Natural killer cell treated with Interleukin-12 subunit alpha and Interleukin-12 subunit beta and Interleukin-15 and Interleukin-18, amount 100 ng/mL, for 72 hours (primary cell): ENCODE measurements around the gene SYNPR. TPM values are rescaled to one million over a fixed set of nuclear protein-coding genes. Genes with fewer than 3 reads are reported as not detected.

Source experiments
- ATAC-seq, 2 donors: fragments of 150-1000 bp; cut with Tn5 transposase in 1 of 2; sonication (Bioruptor Pico), chemical (Tn5 transposase) in 1 of 2; 2 replicates each; pipeline ENCODE4 v1.10.0; 2021
- DNase-seq: peaks from one replicate; pipeline ENCODE4 v3.0.0; 2022; ENCODE audit warnings: low spot score
- H3K27ac Mint-ChIP-seq, 2 donors: 1 replicate in 1 of 2; 2 replicates in 1 of 2; pipeline ENCODE4 v1.8.0; 2022; ENCODE audit warnings: mixed read lengths in 2 of 2, mild to moderate bottlenecking in 1 of 2, moderate library complexity in 1 of 2
- H3K27me3 Mint-ChIP-seq, 2 donors: 1 replicate in 1 of 2; 2 replicates in 1 of 2; pipeline ENCODE4 v1.8.0; 2022; ENCODE audit warnings: mixed read lengths in 2 of 2
- H3K36me3 Mint-ChIP-seq: one replicate; pipeline ENCODE4 v1.8.0; 2022; ENCODE audit warnings: mixed read lengths
- H3K4me1 Mint-ChIP-seq, 2 donors: 1 replicate in 1 of 2; 2 replicates in 1 of 2; pipeline ENCODE4 v1.8.0; 2022; ENCODE audit warnings: low read depth in 2 of 2, mixed read lengths in 2 of 2, mild to moderate bottlenecking in 1 of 2
- H3K4me3 Mint-ChIP-seq: one replicate; pipeline ENCODE4 v1.8.0; 2022; ENCODE audit warnings: mixed read lengths
- H3K9me3 Mint-ChIP-seq: 2 replicates; pipeline ENCODE4 v1.8.0; 2022; ENCODE audit warnings: mixed read lengths
- total RNA-seq, 2 donors: library from RNA; stranded (reverse); gene quantifications; one replicate each; pipeline ENCODE4 v1.2.3, GENCODE V29; 2022

The SYNPR gene
- total RNA-seq, 2 donors from 2014 or later: not detected

DNA sequence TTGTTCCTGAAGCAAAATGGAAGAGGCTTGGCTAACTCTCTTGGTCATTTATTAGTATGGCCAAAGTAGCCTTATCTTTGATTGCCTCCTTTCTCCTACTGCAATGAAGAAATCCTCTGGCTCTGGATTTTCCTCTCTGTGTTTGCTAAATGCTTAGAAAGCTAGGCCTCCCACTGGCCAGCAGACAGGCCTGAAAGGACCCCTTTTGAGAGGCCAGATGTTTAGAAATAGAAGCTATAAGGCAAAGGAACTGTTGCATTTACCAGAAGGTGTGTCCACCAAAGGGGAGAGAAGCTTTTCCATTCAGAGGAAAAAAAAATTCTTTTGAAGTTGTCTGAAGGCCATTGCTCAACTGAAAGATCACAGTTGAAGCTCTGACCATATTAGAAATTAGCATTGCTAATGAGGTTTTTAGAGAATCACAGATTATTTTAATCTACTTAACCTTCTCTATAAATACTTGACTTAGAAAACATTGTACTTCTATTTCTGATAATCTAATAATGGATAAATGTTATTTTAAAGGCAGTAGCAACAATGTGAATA lies 160.8 kb downstream of the SYNPR start:
- Mint-ChIP-seq H3K4me3 (no peak overlapping the region), H3K36me3 (no peaks in the 10 kb centered on the region), H3K27ac (no peak overlapping the region), H3K9me3 (peaks cover 9% of the 10 kb centered on the region), H3K27me3 (peaks cover 0 to 9% of the 10 kb centered on the region in 2 donors), H3K4me1 (no peaks in the 10 kb centered on the region)
- no peak for DNase-seq
- ATAC-seq: no peak

DNA sequence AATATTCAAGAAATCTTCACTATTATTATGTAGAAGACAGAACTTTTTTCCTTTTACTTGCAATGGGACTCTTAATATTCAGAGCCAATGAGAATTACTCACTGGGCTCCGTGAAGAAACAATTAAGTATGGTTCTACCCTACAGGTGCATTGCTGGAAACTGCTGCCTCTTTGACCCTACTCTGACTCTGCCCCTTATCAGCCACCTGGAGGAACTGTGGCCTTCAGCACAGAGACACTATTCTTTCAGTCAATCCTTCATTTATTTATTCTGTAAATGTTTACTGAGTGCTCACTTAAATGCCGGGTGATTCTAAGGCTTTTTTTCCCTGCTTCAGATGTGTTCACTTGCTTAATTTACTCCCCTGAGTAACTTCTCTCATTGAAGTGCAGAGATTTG lies 163.2 kb downstream of the SYNPR start:
- H3K4me1 Mint-ChIP-seq: no peaks in the 10 kb centered on the region
- ATAC-seq (no peak), DNase-seq (no peak)
- H3K27me3 Mint-ChIP-seq: peaks cover 0 to 9% of the 10 kb centered on the region in 2 donors
- H3K36me3 Mint-ChIP-seq: no peaks in the 10 kb centered on the region
- peaks cover 9% of the 10 kb centered on the region for H3K9me3 Mint-ChIP-seq
- no peak overlapping the region for H3K27ac Mint-ChIP-seq
- H3K4me3 Mint-ChIP-seq: no peak overlapping the region

DNA sequence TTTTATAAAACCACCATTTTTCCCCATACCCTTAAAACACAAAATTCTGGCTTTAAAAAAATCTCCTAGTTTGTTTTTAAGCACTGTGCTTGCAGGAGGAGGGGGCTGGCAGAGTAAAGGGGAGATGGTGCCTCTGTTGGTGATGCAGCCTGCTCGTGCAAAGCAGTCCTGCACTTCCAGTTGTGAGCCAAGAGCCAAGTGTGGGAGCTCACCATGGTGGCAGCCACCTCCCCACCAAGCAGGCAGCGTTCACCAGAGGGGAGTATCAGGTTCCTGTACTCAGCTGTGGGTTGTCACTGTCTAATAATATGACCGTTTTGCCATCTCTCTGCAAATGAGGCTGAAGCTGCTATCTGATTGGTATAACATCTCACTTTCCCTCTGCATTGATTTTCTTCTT lies 164.8 kb downstream of the SYNPR start:
- Mint-ChIP-seq H3K27ac (no peak overlapping the region), H3K36me3 (no peaks in the 10 kb centered on the region)

DNA sequence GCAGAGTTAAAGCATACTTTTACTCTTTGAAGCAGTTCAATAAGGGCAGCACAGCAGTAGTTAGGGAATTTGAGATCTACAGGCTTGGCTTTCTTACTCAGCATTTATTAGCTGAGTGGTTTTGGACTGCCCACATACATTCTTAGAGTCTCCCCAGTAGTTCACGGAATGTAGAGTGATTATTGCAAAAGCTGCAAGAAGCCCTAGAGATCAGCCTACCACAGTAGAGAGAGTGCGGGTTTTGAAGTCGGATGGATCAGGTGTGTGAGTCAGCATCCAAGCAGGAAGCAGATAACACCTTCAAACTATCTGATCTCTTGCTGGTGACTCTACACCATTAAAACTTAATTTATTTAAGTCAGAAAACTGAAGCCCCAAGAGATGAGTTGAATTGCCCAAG lies 171.9 kb downstream of the SYNPR start:
- Mint-ChIP-seq H3K4me1 (no peaks in the 10 kb centered on the region), H3K27me3 (no peaks in the 10 kb centered on the region), H3K4me3 (no peak overlapping the region), H3K36me3 (no peaks in the 10 kb centered on the region), H3K27ac (no peak overlapping the region), H3K9me3 (peaks cover 3% of the 10 kb centered on the region)
- DNase-seq (no peak), ATAC-seq (no peak)

More for the DNA sequence above, 164.8 kb downstream of the SYNPR start:
- ATAC-seq: no peak
- peaks cover 0 to 9% of the 10 kb centered on the region in 2 donors for H3K27me3 Mint-ChIP-seq
- DNase-seq: no peak
- H3K4me1 Mint-ChIP-seq: no peaks in the 10 kb centered on the region
- peaks cover 6% of the 10 kb centered on the region for H3K9me3 Mint-ChIP-seq
- no peak overlapping the region for H3K4me3 Mint-ChIP-seq

DNA sequence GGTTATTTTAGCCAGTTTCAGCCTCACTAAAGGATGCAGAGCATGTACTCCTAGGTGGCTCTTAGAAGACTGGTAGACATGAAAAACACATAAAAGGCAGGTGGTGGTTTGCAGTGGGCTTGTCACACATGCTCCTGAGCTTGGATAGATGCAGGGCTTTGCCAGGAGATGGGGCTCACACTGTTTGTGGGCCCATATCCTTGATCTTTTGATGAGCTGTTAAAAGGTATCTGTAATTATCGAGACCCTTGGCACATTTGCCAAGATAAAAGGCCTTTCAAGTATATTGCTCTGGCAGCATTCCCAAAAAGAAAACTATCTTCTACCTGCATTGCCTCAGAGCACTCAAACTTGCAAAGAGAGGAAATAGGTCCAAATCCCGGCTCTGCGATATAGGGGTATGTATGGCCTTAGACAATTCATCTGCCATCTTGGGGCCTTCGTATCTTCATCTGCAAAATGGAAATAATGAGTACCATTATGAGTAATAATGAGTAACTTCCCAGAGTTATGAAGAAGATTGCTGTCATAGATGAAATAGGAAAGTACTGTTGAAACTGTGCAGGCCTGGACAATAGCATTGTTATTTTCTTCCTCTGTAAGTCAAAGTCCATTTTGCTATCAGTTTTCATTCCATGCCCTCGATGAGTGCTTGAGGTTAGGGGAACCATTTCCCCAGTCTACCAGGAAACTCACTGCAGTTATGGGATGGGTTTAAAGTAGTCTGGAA lies 172.7 kb downstream of the SYNPR start:
- DNase-seq (no peak), ATAC-seq (no peak)
- no peak overlapping the region for H3K27ac Mint-ChIP-seq
- H3K4me1 Mint-ChIP-seq: no peaks in the 10 kb centered on the region
- peaks cover 5% of the 10 kb centered on the region for H3K9me3 Mint-ChIP-seq
- no peak overlapping the region for H3K4me3 Mint-ChIP-seq
- H3K36me3 Mint-ChIP-seq: no peaks in the 10 kb centered on the region
- no peaks in the 10 kb centered on the region for H3K27me3 Mint-ChIP-seq

DNA sequence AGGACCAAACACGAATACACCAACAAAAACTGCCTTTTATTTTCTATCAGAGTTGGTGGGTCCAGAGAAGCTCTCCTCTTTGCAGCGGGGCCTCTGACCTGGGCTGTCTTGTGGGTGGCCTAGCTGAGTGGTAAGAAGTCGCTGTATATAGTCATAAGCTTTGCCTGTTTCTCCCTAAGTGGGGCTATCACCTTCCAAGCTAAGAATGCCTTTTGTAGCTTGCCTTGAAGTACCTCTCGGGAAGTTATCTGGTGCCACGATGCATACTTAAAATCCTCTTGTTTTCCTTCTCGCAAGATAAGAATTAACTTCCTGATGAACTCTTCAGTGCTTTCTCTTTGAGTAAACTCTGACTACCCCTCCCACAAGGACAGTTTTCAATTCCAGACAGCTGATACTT lies 178.8 kb downstream of the SYNPR start:
- H3K27ac Mint-ChIP-seq: no peak overlapping the region
- H3K27me3 Mint-ChIP-seq: no peaks in the 10 kb centered on the region
- peaks cover 3% of the 10 kb centered on the region for H3K9me3 Mint-ChIP-seq
- no peaks in the 10 kb centered on the region for H3K4me1 Mint-ChIP-seq
- H3K4me3 Mint-ChIP-seq: no peak overlapping the region
- no peaks in the 10 kb centered on the region for H3K36me3 Mint-ChIP-seq
- DNase-seq (no peak), ATAC-seq (no peak)

DNA sequence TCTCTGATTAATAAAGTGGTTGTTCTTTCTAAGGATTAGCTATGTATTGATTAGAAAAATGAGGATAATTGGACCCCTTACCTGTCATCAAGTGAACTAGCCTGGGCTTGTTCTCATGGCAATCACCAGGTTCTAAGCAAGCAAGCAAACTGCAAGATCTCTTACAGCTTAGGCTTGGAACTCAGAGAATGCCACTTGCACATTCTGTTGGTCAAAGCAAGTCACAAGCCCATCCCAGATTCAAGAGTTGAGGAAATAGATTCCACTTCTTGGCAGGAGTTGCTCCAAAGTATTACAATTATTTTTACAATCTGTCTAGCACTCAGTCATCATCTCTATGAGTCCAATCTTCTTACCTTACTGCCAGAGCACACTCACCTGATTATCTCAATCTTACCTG lies 180.3 kb downstream of the SYNPR start:
- DNase-seq (no peak), ATAC-seq (no peak)
- Mint-ChIP-seq H3K27ac (no peak overlapping the region), H3K4me1 (no peaks in the 10 kb centered on the region), H3K9me3 (peaks cover 3% of the 10 kb centered on the region), H3K36me3 (no peaks in the 10 kb centered on the region), H3K4me3 (no peak overlapping the region), H3K27me3 (no peaks in the 10 kb centered on the region)

DNA sequence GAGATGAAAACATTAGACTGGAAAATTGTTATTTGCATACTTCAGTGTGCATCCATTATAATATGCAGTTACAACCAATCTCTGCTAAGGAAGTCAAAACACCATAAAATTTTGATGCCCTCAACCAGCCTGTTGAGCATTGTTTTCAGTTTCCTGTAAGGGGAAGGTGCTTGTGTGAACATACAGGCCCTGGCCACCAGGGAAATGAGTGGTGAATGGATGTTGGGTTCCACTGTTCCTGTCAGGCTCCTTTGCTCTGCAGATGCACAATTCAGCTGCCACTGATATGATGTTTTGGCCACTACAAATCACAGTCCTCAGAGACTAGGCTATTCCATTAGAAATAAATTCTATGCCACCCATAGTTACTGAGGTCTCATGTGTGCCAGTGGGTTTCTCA lies 184.6 kb downstream of the SYNPR start:
- no peaks in the 10 kb centered on the region for H3K36me3 Mint-ChIP-seq
- no peak for ATAC-seq
- H3K9me3 Mint-ChIP-seq: peaks cover 4% of the 10 kb centered on the region
- no peak overlapping the region for H3K27ac Mint-ChIP-seq
- H3K4me1 Mint-ChIP-seq: no peaks in the 10 kb centered on the region
- no peak overlapping the region for H3K4me3 Mint-ChIP-seq
- H3K27me3 Mint-ChIP-seq: no peaks in the 10 kb centered on the region
- no peak for DNase-seq

DNA sequence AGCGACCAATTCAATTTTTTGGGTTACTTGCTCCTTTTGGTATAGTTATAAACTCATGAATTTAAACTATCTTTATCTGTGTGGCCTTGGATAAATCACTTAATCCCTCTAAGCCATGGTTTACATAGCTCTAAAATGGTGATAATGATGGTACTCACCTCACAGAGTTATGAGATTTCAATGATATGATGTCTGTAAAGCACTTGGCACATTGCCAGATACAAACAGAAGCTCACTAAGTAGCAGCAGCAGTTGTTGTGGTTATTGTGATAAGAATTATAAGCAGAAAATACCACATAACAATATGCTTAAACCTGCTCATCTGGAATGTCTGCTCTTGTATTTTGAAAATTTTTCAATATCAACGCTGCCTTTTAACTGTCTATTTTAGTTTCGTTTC lies 189.3 kb downstream of the SYNPR start:
- ATAC-seq: no peak

DNA sequence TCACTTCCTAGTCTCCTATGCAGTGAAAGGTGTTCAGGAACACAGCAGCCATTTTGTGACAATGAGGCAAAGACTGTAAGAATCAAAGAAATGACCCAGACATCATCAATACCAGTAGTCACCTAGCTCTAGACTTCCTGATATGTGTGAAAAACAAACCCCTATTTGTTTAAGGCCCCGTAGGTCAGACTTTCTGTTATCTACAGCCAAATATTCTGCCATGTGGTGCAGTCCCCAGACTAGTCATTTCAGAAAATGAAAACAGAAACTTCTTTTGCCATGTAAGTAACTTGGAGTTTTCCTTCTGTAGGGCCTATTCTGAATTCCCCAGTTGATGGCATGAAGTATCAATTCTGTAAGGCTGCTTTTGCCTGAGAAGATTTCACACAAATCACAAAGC lies 192.6 kb downstream of the SYNPR start:
- Mint-ChIP-seq H3K4me3 (no peak overlapping the region), H3K9me3 (peaks cover 13% of the 10 kb centered on the region), H3K27ac (no peak overlapping the region), H3K4me1 (no peaks in the 10 kb centered on the region), H3K27me3 (no peaks in the 10 kb centered on the region), H3K36me3 (no peaks in the 10 kb centered on the region)
- ATAC-seq (no peak), DNase-seq (no peak)

More for the DNA sequence above, 189.3 kb downstream of the SYNPR start:
- H3K4me3 Mint-ChIP-seq: no peak overlapping the region
- peaks cover 4% of the 10 kb centered on the region for H3K9me3 Mint-ChIP-seq
- no peaks in the 10 kb centered on the region for H3K4me1 Mint-ChIP-seq
- H3K27ac Mint-ChIP-seq: no peak overlapping the region
- H3K36me3 Mint-ChIP-seq: no peaks in the 10 kb centered on the region
- H3K27me3 Mint-ChIP-seq: no peaks in the 10 kb centered on the region
- DNase-seq: no peak

DNA sequence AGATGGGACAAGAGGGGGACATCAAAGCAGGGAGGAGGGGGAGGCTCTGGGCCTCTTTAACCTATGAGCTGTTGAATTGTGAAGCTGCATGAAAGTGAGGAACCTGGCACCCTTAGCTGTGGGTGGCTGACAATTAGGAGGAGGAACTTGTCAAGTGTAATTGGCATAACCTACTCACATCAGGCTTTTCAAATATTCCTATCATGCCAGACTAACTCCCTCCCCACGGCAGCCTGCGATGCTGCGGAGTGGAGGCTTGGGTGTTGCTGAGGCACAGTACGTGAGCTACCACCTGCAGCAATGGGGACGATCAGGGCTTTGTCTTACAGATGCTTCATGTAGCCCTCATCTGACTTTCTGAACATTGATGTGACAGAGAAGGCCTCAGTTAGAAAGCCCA lies 193.7 kb downstream of the SYNPR start:
- H3K27ac Mint-ChIP-seq: no peak overlapping the region
- no peaks in the 10 kb centered on the region for H3K36me3 Mint-ChIP-seq
- no peaks in the 10 kb centered on the region for H3K27me3 Mint-ChIP-seq
- ATAC-seq: no peak
- no peak overlapping the region for H3K4me3 Mint-ChIP-seq
- no peaks in the 10 kb centered on the region for H3K4me1 Mint-ChIP-seq
- no peak for DNase-seq
- peaks cover 9% of the 10 kb centered on the region for H3K9me3 Mint-ChIP-seq

DNA sequence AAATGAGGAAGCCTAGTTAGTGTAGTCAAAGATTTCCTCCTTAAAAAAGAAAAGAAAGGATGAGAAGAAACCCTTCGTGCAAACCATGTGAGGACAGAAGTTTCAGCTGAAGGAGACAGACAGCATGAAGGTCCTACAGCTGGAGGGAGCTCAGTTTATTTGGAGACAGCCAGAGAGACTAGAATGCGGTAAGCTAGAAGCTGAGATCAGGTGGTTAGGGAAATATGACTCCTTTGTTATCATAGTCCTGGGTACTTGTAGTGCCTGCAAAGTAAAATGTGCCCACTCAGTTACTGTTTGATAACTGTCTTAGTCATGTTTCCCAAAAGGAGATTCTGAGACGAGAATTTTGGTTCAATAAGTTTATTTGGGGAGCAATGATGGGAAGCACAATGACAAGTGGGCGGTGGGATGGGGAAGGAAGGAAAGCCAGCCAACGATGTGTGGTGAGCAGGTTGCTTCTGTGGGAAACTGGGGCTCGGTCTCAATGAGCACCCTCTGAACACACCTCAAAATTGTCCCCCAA lies 195.6 kb downstream of the SYNPR start:
- DNase-seq (no peak), ATAC-seq (no peak)
- Mint-ChIP-seq H3K27ac (no peak overlapping the region), H3K36me3 (no peaks in the 10 kb centered on the region), H3K4me1 (no peaks in the 10 kb centered on the region), H3K4me3 (no peak overlapping the region), H3K9me3 (peaks cover 9% of the 10 kb centered on the region), H3K27me3 (no peaks in the 10 kb centered on the region)

DNA sequence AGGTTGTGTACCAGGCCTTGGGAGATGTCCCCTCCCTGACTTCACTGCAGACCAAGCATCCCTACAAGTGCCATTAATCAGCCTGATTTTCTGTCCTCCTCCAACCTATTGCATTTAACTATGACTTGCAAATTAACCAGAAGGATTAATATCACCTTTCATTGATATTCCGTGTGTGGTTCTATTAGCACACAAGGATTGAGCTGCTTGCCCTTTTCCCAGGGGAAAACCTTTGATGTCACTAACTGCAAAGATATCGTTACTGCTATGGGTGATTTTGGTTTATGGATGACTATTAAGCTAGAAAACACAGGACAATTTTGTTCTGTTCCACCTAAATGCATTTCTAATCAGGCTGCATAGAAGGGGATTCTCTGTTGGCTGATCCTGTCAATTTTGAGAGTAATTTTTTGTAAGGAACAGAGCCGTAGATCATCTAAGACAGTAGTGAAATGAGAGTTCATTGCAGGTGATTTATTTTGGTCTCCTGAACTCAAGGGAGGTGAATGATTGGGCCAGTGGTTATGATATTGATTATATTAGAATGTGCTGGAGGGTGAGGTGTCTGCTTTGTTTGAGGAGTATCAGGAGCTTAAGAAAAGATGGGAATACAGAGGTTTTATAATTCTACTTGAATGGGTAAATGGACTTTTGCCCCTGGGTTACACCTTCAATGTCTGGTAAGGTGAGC lies 196.9 kb downstream of the SYNPR start:
- no peaks in the 10 kb centered on the region for H3K4me1 Mint-ChIP-seq
- no peaks in the 10 kb centered on the region for H3K36me3 Mint-ChIP-seq
- no peak for DNase-seq
- H3K27me3 Mint-ChIP-seq: no peaks in the 10 kb centered on the region
- peaks cover 9% of the 10 kb centered on the region for H3K9me3 Mint-ChIP-seq
- no peak overlapping the region for H3K4me3 Mint-ChIP-seq
- ATAC-seq: no peak
- H3K27ac Mint-ChIP-seq: no peak overlapping the region

DNA sequence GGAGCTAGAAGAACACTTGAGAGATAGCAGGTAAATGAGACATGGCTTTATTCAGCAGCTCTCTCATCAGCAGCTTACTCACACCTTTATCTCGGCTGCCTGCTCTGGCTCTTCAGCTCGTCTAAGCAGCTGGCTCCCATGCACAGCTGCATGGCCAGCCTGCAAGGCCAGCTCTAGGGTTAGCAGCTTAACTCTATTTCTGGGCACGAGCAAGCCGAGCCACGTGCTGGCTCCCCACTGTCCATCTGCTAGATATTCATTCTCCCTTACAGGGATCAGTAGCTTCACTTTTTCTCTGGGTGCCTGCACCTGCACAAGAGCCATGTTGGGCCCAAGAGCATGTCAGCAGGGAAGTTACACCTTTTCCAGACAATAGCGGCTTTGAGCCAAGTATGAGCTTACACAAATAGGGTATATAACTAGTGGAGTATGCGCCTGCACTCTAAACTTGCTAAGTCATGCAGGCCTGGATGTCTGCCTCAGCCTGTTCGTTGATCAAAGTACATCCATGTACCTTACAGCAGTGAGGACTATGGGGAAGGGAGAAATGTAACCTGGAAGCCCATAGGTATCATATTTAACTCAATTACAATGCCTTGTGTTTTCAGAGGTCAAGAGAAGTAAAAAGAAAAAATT lies 199.5 kb downstream of the SYNPR start:
- no peak overlapping the region for H3K4me3 Mint-ChIP-seq
- ATAC-seq (no peak), DNase-seq (no peak)
- H3K27me3 Mint-ChIP-seq: no peaks in the 10 kb centered on the region
- no peak overlapping the region for H3K27ac Mint-ChIP-seq
- no peaks in the 10 kb centered on the region for H3K36me3 Mint-ChIP-seq
- H3K9me3 Mint-ChIP-seq: peaks cover 12% of the 10 kb centered on the region
- no peaks in the 10 kb centered on the region for H3K4me1 Mint-ChIP-seq
